H1 (cell line): Measurements from ENCODE around the gene PEX12. TPM values are rescaled to one million over a fixed set of nuclear protein-coding genes. Genes with fewer than 3 reads are reported as not detected.
A peak's percentile ranks its signal among the peaks of the same experiment; 100 is the strongest.

Experiments
- CTCF ChIA-PET: fragments of 300-600 bp; sonication (Branson Sonifier 250); formaldehyde crosslinking; loops from one replicate; lab custom pipeline; 2021; ENCODE audit not compliant: partially characterized antibody; lab: Charles Lee
- POLR2A ChIA-PET: fragments of 300-600 bp; sonication (Branson Sonifier 250); formaldehyde crosslinking; loops from one replicate; lab custom pipeline; 2021; ENCODE audit warnings: inconsistent platforms; ENCODE audit not compliant: partially characterized antibody; lab: Charles Lee
- DNase-seq, 2 experiments: peaks; one replicate each; pipeline versions ENCODE4 v3.0.0 to v3.0.0-alpha.2; 2010 to 2022; ENCODE audit warnings: low spot score in 2 of 2, low read depth in 1 of 2, mixed read lengths in 1 of 2
- FAIRE-seq: peaks from 2 replicates; lab custom pipeline; 2011; peaks lifted over from hg19 to GRCh38; lab: Jason Lieb, UNC
- H2AFZ ChIP-seq: 2 replicates; pipeline ENCODE4 v1.8.1; 2012; ENCODE audit warnings: low read length, inconsistent platforms
- H2AK5ac ChIP-seq: 2 replicates; pipeline ENCODE4 v1.6.1; 2013; ENCODE audit warnings: low read depth, low read length
- H2BK120ac ChIP-seq: replicated peaks from 2 replicates; pipeline ENCODE3; 2013; ENCODE audit warnings: low read depth, low read length, inconsistent platforms
- H2BK12ac ChIP-seq: 2 replicates; pipeline ENCODE4 v1.6.1; 2013; ENCODE audit warnings: low read depth, low read length
- H2BK15ac ChIP-seq: 2 replicates; pipeline ENCODE4 v1.6.1; 2013; ENCODE audit warnings: low read length
- H2BK20ac ChIP-seq: 2 replicates; pipeline ENCODE4 v1.6.1; 2013; ENCODE audit warnings: low read length
- H2BK5ac ChIP-seq: 2 replicates; pipeline ENCODE4 v1.6.1; 2013; ENCODE audit warnings: low read depth, low read length
- H3K14ac ChIP-seq: 2 replicates; pipeline ENCODE4 v1.6.1; 2013; ENCODE audit warnings: inconsistent platforms; ENCODE audit not compliant: insufficient read length
- H3K18ac ChIP-seq: 2 replicates; pipeline ENCODE4 v1.6.1; 2013; ENCODE audit warnings: low read length; ENCODE audit errors: extremely low read depth
- H3K23ac ChIP-seq: 2 replicates; pipeline ENCODE4 v1.6.1; 2013; ENCODE audit warnings: inconsistent platforms; ENCODE audit not compliant: insufficient read length
- H3K23me2 ChIP-seq: 2 replicates; pipeline ENCODE4 v1.6.1; 2013; ENCODE audit warnings: low read depth, low read length
- H3K27ac ChIP-seq: 2 replicates; pipeline ENCODE4 v1.6.1; 2011; ENCODE audit warnings: low read depth, low read length, inconsistent platforms
- H3K27me3 ChIP-seq, 4 experiments: replicated peaks in 1 of 4; 1 replicate in 1 of 4; 2 replicates in 3 of 4; pipeline versions ENCODE4 v1.6.1 to v1.8.1; 2011 to 2013; ENCODE audit warnings: low read length in 3 of 4, mild to moderate bottlenecking in 3 of 4, inconsistent platforms in 2 of 4, mixed read lengths in 2 of 4, moderate library complexity in 1 of 4; ENCODE audit not compliant: control insufficient read depth in 3 of 4, insufficient read depth in 3 of 4; ENCODE audit errors: extremely low read depth in 1 of 4
- H3K36me3 ChIP-seq, 4 experiments: 2 replicates each; pipeline versions ENCODE4 v1.6.1 to v1.8.1; 2011 to 2013; ENCODE audit warnings: mild to moderate bottlenecking in 4 of 4, low read length in 3 of 4, moderate library complexity in 2 of 4, control low read depth in 1 of 4, inconsistent platforms in 1 of 4; ENCODE audit not compliant: insufficient read depth in 4 of 4, control insufficient read depth in 2 of 4
- H3K4ac ChIP-seq: replicated peaks from 2 replicates; pipeline ENCODE3; 2013; ENCODE audit warnings: low read length, low read depth, mixed read lengths, inconsistent platforms; ENCODE audit not compliant: insufficient read length
- H3K4me1 ChIP-seq, 4 experiments: replicated peaks in 1 of 4; 1 replicate in 1 of 4; 2 replicates in 3 of 4; pipeline versions ENCODE4 v1.6.1 to v1.8.1; 2011 to 2013; ENCODE audit warnings: low read length in 3 of 4, inconsistent platforms in 2 of 4, mixed read lengths in 1 of 4; ENCODE audit not compliant: insufficient read depth in 4 of 4, control insufficient read depth in 3 of 4
- H3K4me2 ChIP-seq, 2 experiments: 2 replicates each; pipeline versions ENCODE4 v1.6.1 to v1.8.1; 2011 to 2013; ENCODE audit warnings: low read depth in 2 of 2, low read length in 2 of 2, control low read depth in 1 of 2, inconsistent platforms in 1 of 2, mild to moderate bottlenecking in 1 of 2; ENCODE audit not compliant: insufficient read depth in 1 of 2
- H3K4me3 ChIP-seq, 4 experiments: fragments of 200-600, 300-600 bp in 1 of 4; sonication (generic), shearing (Covaris generic), sonication (Bioruptor Twin) in 1 of 4; 2 replicates each; pipeline versions ENCODE4 v1.5.1 to v1.8.1; 2011 to 2016; ENCODE audit warnings: low read length in 4 of 4, low read depth in 3 of 4, control low read depth in 2 of 4, inconsistent platforms in 2 of 4, mild to moderate bottlenecking in 2 of 4, mixed read lengths in 1 of 4, moderate library complexity in 1 of 4; ENCODE audit not compliant: insufficient read depth in 2 of 4; ENCODE audit errors: extremely low read depth in 1 of 4
- H3K56ac ChIP-seq: replicated peaks from 2 replicates; pipeline ENCODE3; 2013; ENCODE audit warnings: low read depth, mild to moderate bottlenecking, mixed read lengths, low read length, inconsistent platforms; ENCODE audit not compliant: insufficient read length
- H3K79me1 ChIP-seq: 2 replicates; pipeline ENCODE4 v1.6.1; 2013; ENCODE audit warnings: low read depth, low read length, control low read depth
- H3K79me2 ChIP-seq, 2 experiments: 2 replicates each; pipeline versions ENCODE4 v1.6.1 to v1.8.1; 2012 to 2013; ENCODE audit warnings: low read length in 2 of 2, mild to moderate bottlenecking in 2 of 2, inconsistent platforms in 1 of 2; ENCODE audit not compliant: insufficient read depth in 2 of 2, control insufficient read depth in 1 of 2
- H3K9ac ChIP-seq, 4 experiments: replicated peaks in 1 of 4; 1 replicate in 1 of 4; 2 replicates in 3 of 4; pipeline versions ENCODE4 v1.6.1 to v1.8.1; 2011 to 2013; ENCODE audit warnings: low read depth in 3 of 4, low read length in 3 of 4, control low read depth in 2 of 4, mild to moderate bottlenecking in 2 of 4, moderate library complexity in 2 of 4, inconsistent platforms in 1 of 4; ENCODE audit errors: extremely low read depth in 1 of 4
- H3K9me3 ChIP-seq, 2 experiments: 2 replicates each; pipeline versions ENCODE4 v1.6.1 to v1.8.1; 2012 to 2013; ENCODE audit warnings: mild to moderate bottlenecking in 2 of 2, moderate library complexity in 2 of 2, control low read depth in 1 of 2, inconsistent platforms in 1 of 2, low read depth in 1 of 2, low read length in 1 of 2, mixed read lengths in 1 of 2; ENCODE audit not compliant: insufficient read depth in 2 of 2
- H4K20me1 ChIP-seq, 2 experiments: replicated peaks in 1 of 2; 2 replicates each; pipeline versions ENCODE3 to v1.8.1; 2011 to 2013; ENCODE audit warnings: inconsistent platforms in 2 of 2, low read length in 2 of 2, mild to moderate bottlenecking in 1 of 2; ENCODE audit not compliant: insufficient read depth in 2 of 2, control insufficient read depth in 1 of 2
- H4K5ac ChIP-seq: 2 replicates; pipeline ENCODE4 v1.6.1; 2013; ENCODE audit warnings: low read length, low read depth, mixed read lengths, inconsistent platforms; ENCODE audit not compliant: insufficient read length
- H4K8ac ChIP-seq: 2 replicates; pipeline ENCODE4 v1.8.0; 2013; ENCODE audit warnings: mild to moderate bottlenecking, moderate library complexity, low read length, inconsistent platforms; ENCODE audit not compliant: insufficient read depth; ENCODE audit errors: extremely low read depth
- H4K91ac ChIP-seq: replicated peaks from 2 replicates; pipeline ENCODE3; 2013; ENCODE audit warnings: low read length, mixed read lengths, inconsistent platforms; ENCODE audit not compliant: insufficient read length
- SIRT6 ChIP-seq: IDR thresholded peaks from one replicate; pipeline ENCODE4 v1.7.1; 2012; ENCODE audit warnings: low read length, inconsistent platforms
- WGBS, 2 experiments: shearing (Covaris generic) in 1 of 2; methylation state at CpG; one replicate each; pipeline versions ENCODE4 v1.1.6 to v1.1.7; 2013 to 2015; ENCODE audit warnings: low lambda C conversion rate in 2 of 2, mixed read lengths in 2 of 2, inconsistent platforms in 1 of 2, low coverage in 1 of 2, missing lambda C conversion rate in 1 of 2; ENCODE audit not compliant: insufficient replicate concordance in 2 of 2, insufficient coverage in 1 of 2, insufficient read length in 1 of 2; ENCODE audit errors: extremely low coverage in 1 of 2, missing lambda C conversion rate in 1 of 2; 5-methylcytosine and 5-hydroxymethylcytosine counted together
- polyA plus RNA-seq, 7 experiments: library from polyadenylated mRNA; depleted of rRNA in 3 of 7; stranded (reverse) in 5 of 7; unstranded in 2 of 7; fragments of >200 nt in 5 of 7; fragments of 200-250 nt in 2 of 7; gene quantifications; 1 replicate in 5 of 7; 2 replicates in 1 of 7; 4 replicates in 1 of 7; pipeline versions ENCODE4 v1.2.1 to v1.2.3, GENCODE V29; 2011 to 2013; ENCODE audit warnings: missing spikeins in 2 of 7, mixed read lengths in 2 of 7
- total RNA-seq: library from RNA; stranded (reverse); fragmentation: NEBNext Ultra II Directional; extraction: Animal tissue kit (Norgen Biotek cat#: 25700); gene quantifications from 2 replicates; pipeline ENCODE4 v1.2.1, GENCODE V29; 2021

The PEX12 gene
- total and polyA plus RNA-seq, 2 of the 8 experiments (the other 6 are each of a cell fraction or from before 2014, with no cell fraction given) = 3.0 to 5.9 TPM

GRCh38 chr17:35569405-35569804 is 9.0 kb downstream of the PEX12 start:
- Histone ChIP-seq H3K27me3 (no peaks in the 10 kb centered on the region; a peak in 1 of 7 replicates), H3K9me3 (no peaks in the 10 kb centered on the region), H3K23me2 (peaks cover 7% of the 10 kb centered on the region; the same call in 1 of the 2 replicates), H2BK120ac (no peak overlapping the region), H3K23ac (no peak overlapping the region), H3K9ac (no peak overlapping the region), H3K79me2 (peaks cover 5 to 34% of the 10 kb centered on the region in 2 experiments; a peak in 3 of 4 replicates), H2AK5ac (no peak overlapping the region), H3K18ac (no peak overlapping the region), H3K4me2 (peak overlapping the region; percentile 77 to 98; a peak in 3 of 4 replicates), H3K4ac (no peak overlapping the region), H3K36me3 (peaks cover 0 to 2% (median under 1%) of the 10 kb centered on the region in 4 experiments; a peak in 1 of 8 replicates), H3K4me3 (peak overlapping the region in 1 of 4 experiments; percentile 82; a peak in 2 of 8 replicates), H3K27ac (no peak overlapping the region), H4K20me1 (peaks cover 0 to 1% of the 10 kb centered on the region in 2 experiments), H2BK15ac (no peak overlapping the region), H3K56ac (no peak overlapping the region), H3K4me1 (peaks cover 0 to 4% (median 1%) of the 10 kb centered on the region in 4 experiments; a peak in 3 of 7 replicates), H4K5ac (no peak overlapping the region), H2BK20ac (no peak overlapping the region), H3K79me1 (no peaks in the 10 kb centered on the region; the same call in 1 of the 2 replicates), H2BK12ac (no peak overlapping the region), H2BK5ac (no peak overlapping the region), H2AFZ (no peak overlapping the region), H4K91ac (no peak overlapping the region), H4K8ac (no peak overlapping the region), H3K14ac (no peak overlapping the region)
- 80% methylated on average over 2 of the region's 2 CpGs; no CpG with 5 or more reads in 1 of the 2 experiments for WGBS, 2 experiments
- DNase-seq (no peak), FAIRE-seq (no peak)
- CTCF ChIA-PET = interaction anchor here (0.7 kb wide), 1 partner anchor 31 kb away, joined by 4 read pairs; no protein-coding TSS in a partner anchor
- POLR2A ChIA-PET = interaction anchor here (1.7 kb wide), 1 partner anchor 9 kb away, joined by 14 read pairs; the partner anchor contains the start of gene PEX12
- no peak for TF ChIP-seq SIRT6
